GM13977 (cell line): ENCODE measurements around the gene KCNG3.
A peak's percentile ranks its signal among the peaks of the same experiment; 100 is the strongest.

Experiments
- DNase-seq: peaks from one replicate; pipeline ENCODE4 v3.0.0; 2012; ENCODE audit warnings: low spot score
- in situ Hi-C: fragments of 300-500 bp; cut with MboI; formaldehyde crosslinking; loops from one replicate; pipeline ENCODE4 v1.12.0; 2022; ENCODE audit warnings: low sequenced_read_pairs, low pct_unique_long_range_greater_than_20kb, mixed read lengths, inconsistent platforms; ENCODE audit not compliant: unreplicated experiment
- TF ChIP-seq, protein P1 (sequence below): IDR thresholded peaks from 2 replicates; pipeline ENCODE4 v1.5.1; 2012; ENCODE audit warnings: mild to moderate bottlenecking, control low read depth; ENCODE audit not compliant: insufficient read depth; ENCODE audit errors: extremely low read depth, missing control alignments

Gene KCNG3

GRCh38 chr2:42503291-42503690 lies 9.5 kb upstream of the KCNG3 start:
- TF ChIP-seq, protein P1, sequence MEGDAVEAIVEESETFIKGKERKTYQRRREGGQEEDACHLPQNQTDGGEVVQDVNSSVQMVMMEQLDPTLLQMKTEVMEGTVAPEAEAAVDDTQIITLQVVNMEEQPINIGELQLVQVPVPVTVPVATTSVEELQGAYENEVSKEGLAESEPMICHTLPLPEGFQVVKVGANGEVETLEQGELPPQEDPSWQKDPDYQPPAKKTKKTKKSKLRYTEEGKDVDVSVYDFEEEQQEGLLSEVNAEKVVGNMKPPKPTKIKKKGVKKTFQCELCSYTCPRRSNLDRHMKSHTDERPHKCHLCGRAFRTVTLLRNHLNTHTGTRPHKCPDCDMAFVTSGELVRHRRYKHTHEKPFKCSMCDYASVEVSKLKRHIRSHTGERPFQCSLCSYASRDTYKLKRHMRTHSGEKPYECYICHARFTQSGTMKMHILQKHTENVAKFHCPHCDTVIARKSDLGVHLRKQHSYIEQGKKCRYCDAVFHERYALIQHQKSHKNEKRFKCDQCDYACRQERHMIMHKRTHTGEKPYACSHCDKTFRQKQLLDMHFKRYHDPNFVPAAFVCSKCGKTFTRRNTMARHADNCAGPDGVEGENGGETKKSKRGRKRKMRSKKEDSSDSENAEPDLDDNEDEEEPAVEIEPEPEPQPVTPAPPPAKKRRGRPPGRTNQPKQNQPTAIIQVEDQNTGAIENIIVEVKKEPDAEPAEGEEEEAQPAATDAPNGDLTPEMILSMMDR, result no peak
- DNase-seq, result no peak
- in situ Hi-C loops, result loop anchor here (5.0 kb wide), 1 partner anchor 159 kb away; no protein-coding TSS in a partner anchor

DNA sequence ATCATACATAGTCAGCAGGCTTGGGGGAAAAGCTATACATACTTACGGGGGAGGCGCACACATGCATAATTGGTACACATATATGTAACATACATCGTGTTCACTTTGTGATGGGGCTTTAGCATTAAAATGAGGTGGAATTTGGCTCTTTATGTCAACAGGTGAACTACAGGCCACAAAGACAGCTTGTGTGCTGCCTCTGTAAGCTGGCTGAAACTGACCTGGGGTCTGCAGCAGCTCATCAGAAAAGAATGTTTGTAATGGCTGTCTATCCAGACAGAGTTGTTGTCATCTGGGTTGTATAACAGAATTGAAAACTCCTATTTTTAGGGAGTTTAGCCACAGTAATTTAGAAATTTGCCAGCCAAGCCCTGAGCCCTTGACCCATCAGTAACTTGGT lies 4.7 kb upstream of the KCNG3 start:
- in situ Hi-C loops, result no loop called here
- no peak for DNase-seq
- TF ChIP-seq, protein P1, result no peak

GRCh38 chr2:42495611-42496010 lies 1.8 kb upstream of the KCNG3 start:
- TF ChIP-seq, protein P1, result no peak
- no peak for DNase-seq
- in situ Hi-C loops, result no loop called here

DNA sequence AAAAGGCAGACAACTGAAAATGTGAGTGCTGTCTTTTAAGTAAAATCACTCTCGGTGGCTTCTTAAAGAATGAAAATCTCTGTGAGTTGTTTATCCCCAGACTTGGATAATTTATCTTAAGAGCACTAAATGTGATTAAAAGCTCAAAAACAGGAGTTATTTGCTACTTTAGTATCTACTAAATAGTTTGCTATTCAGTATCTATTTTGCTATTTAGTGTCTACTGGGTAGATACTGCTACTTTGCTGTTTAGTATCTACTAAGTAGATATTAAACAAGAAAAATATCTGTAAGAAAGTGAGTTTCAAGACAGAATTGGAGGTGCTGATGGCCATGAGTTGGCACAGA lies 1.4 kb upstream of the KCNG3 start:
- in situ Hi-C loops, result no loop called here
- TF ChIP-seq, protein P1, result no peak
- no peak for DNase-seq

GRCh38 chr2:42494355-42495233 lies 812 bp upstream of the KCNG3 start:
- in situ Hi-C loops, result no loop called here
- TF ChIP-seq, protein P1, result peak; percentile 85
- peak; percentile 86 for DNase-seq

DNA sequence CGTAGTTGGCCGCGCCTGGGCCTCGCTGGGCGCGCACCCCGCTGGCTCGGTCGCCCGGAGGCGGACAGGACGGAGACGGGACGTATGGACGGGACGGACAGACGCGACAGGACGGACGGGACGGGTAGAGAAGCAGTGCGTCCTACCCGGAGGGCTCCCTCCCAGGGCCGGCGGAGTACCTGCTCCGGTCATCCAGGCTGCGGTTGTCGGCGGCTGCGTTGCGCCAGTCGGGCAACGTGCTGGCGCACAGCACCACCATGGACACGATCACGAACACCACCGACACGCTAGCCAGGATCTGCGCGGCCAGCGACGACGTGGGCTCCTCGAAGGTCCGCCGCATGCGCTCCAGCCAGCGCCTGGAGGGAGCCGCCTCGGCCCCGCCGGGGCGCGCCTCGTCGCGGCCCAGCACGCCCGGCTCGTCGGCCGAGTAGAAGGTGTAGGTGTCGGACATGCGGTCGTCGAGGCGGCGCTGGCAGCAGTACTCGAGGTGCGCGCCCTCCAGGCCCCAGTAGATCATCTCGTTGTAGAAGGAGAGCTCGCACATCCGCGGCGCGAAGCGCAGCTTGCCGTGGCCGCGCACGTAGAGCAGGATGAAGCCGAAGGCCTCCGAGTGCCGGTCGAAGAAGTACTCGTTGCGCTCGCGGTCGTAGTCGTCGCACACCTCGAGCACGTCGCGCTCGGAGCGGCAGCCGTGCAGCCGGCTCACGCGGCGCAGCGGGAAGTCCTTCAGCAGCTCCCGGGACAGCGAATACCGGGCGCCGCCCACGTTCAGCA lies 903 bp downstream of the KCNG3 start:
- no peak for DNase-seq
- in situ Hi-C loops, result no loop called here

More for the DNA sequence above, 903 bp downstream of the KCNG3 start:
- TF ChIP-seq, protein P1, result no peak
